Uterus (tissue), 2 donors: ENCODE data around the gene PROK2.

Source experiments
- POLR2A ChIP-seq, 2 donors: fragments of 450-650 bp; IDR thresholded peaks; one replicate each; pipeline ENCODE4 v1.6.1; 2016; ENCODE audit warnings: antibody characterized with exemption in 2 of 2, mild to moderate bottlenecking in 1 of 2, moderate library complexity in 1 of 2
- TF ChIP-seq, protein P1 (sequence below), 4 experiments: fragments of 200-600 bp in 2 of 4; fragments of 450-650 bp in 2 of 4; sonication (generic) in 2 of 4; IDR thresholded peaks; one replicate each; pipeline ENCODE4 v1.5.1; 2016 to 2019; ENCODE audit warnings: antibody characterized with exemption in 4 of 4, mild to moderate bottlenecking in 2 of 4, moderate library complexity in 1 of 4

DNA sequence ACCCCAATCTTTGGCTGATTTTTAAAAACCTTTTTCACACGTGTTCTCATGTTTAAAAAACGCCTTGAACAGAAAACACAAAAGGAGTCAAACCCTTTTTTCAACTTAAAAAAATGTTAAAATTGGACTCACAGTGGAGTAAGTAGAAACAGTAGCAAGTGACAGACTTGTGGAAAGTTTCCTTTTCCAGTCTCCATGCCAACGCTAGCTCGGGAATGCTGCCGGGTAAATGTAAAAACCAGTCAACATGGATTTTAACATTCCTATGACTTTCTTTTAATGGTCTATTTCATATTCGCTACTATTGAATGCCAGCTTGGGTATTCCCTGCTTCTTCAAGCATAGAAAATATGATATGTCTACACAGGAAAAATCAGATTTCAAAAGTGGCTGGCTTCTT lies 1.6 kb upstream of the PROK2 start:
- TF ChIP-seq, protein P1, sequence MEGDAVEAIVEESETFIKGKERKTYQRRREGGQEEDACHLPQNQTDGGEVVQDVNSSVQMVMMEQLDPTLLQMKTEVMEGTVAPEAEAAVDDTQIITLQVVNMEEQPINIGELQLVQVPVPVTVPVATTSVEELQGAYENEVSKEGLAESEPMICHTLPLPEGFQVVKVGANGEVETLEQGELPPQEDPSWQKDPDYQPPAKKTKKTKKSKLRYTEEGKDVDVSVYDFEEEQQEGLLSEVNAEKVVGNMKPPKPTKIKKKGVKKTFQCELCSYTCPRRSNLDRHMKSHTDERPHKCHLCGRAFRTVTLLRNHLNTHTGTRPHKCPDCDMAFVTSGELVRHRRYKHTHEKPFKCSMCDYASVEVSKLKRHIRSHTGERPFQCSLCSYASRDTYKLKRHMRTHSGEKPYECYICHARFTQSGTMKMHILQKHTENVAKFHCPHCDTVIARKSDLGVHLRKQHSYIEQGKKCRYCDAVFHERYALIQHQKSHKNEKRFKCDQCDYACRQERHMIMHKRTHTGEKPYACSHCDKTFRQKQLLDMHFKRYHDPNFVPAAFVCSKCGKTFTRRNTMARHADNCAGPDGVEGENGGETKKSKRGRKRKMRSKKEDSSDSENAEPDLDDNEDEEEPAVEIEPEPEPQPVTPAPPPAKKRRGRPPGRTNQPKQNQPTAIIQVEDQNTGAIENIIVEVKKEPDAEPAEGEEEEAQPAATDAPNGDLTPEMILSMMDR (IDR thresholded peaks at IDR 0.05), result no peak
- no peak for TF ChIP-seq POLR2A (IDR thresholded peaks at IDR 0.05)
